HG02884 (cell line): Measurements from ENCODE around the gene OR52E5.
A peak's percentile ranks its signal among the peaks of the same experiment; 100 is the strongest.

Experiments used
- ATAC-seq: cut with Tn5 transposase; IDR thresholded peaks from one replicate; pipeline ENCODE4 v1.9.1; 2021; ENCODE audit warnings: mild to moderate bottlenecking, moderate library complexity; ENCODE audit not compliant: unreplicated experiment

Gene OR52E5

DNA sequence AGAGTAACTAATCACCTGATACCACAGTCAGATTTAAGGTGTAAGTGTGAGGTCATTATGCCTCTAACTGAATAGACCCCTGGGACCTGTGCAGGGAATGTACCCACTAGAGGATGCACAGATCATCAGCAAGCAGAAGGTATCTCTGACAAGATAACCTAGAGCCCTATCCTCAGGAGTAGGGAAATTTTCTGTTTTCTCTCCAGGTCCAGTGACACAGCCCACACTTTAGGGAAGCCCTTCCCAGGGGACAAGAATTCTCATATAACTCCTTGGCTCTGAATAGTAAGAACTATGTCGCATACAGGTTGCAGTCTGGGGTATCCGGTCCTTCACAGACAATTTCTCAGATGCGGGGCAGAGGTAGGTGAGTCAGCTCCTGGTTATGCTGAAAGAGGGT is at the start of gene OR52E5:
Gene OR52E5, plus strand, starts transcription at position 301 of the 400 bp plus-strand sequence. CDS start 7,569 bp downstream, outside the sequence.
- ATAC-seq: no peak

DNA sequence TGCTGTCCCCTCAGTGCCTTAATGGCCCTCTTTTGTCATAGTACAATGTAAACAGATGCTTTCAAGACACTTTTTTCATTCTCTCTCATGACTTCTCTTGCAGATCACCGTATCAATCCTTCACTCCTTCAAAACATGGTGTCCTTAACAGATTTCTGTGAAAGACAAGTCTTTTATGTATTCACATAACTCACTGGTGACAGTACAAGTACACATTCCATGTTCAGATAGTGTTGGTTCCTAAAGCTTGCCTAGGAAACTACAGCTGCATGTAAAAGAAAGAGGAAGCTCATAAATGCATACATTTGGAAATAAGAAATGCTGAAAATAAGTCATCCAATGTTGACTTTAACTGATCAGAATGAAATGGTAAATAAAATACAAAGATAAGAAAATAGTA is 46.3 kb upstream of the OR52E5 start:
- ATAC-seq: no peak

DNA sequence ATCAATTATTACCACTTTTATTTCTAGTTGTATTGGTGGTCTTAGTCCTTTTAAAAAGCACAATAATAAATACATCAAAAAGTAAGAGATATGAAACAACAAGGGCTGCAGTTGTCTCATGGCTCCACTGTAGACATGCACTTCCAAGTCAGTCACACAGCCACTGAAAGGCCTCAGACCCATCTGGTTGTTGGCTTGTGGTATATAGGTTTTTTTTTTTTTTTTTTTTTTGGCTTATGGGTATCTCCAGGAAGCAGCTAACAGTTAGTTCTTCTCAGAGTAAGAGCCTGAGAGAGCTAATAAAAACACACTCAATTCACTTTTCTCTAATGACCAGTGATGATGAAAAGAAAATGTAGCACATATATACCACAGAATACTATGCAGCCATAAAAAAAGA is 45.3 kb upstream of the OR52E5 start:
- no peak for ATAC-seq

DNA sequence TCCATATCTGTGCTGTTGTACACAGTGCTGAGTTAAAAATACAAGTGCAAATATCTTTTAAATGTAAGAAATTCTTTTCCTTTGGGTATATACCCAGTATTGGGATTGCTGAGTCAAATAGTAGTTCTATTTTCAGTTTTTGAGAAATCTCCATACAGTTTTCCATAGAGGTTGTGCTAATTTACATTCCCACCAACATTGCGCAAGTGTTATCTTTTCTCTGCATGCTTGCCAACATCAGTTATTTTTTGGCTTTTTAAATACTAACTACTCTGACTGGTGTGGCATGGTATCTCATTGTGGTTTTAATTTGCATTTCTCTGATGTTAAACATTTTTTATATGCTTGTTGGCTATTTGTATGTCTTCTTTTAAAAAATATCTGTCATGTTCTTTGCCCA is 42.0 kb upstream of the OR52E5 start:
- no peak for ATAC-seq

DNA sequence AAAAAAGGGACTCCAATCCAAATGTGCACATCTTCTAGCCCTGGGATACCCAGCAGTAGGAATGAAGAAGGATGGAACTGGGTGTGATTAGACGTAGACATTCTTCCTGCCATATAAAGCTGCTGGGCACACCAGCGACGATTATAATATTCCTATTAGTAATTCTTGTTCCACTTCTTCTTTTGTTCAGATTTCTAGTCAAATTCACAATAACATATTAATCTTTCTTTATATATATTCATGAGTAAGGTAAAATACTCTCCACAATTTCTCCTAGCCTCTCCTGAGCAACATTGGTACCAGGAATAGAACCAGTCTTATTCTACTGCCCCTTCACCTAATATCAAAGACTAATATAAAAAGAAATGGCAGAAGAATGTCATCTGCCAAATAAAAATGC is 35.4 kb upstream of the OR52E5 start, which contains the start of gene OR52E8:
Gene OR52E8, minus strand, starts transcription at position 101 of the 400 bp plus-strand sequence. Its CDS starts 0 bp downstream, at position 101.
- ATAC-seq: no peak

DNA sequence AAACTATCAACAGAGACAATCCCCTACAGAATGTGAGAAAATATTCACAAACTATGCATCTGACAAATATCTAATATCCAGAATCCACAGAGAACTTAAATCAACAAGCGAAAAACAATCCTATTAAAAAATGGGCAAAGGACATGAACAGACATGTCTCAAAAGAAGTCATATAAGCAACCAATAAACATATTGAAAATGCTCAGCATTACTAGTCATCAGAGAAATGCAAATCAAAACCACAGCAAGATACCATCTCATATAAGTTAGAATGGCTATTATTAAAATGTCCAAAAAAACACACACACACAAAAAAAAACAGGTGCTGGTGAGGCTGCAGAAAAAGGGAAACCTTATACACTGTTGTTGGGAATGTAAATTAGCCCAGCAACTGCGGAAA is 27.2 kb upstream of the OR52E5 start:
- ATAC-seq: no peak

DNA sequence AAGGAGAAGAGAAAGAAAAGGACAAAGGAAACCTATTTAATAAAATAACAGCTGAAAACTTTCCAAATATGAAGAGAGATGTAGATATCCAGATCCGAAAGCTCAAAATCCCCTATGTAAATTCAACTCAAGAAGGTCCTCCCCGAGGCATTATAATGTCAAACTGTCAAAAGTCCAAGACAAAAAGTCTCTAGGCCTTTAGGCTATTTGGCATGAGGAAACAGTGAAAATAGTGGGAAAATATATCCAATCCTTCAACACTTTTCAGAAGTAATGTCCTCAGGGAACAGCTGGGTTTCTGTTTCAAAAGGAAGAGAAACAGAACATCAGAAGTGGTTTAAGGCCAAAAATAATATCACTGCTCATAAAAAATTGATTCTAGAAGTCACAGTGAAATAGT is 14.4 kb upstream of the OR52E5 start:
- no peak for ATAC-seq

DNA sequence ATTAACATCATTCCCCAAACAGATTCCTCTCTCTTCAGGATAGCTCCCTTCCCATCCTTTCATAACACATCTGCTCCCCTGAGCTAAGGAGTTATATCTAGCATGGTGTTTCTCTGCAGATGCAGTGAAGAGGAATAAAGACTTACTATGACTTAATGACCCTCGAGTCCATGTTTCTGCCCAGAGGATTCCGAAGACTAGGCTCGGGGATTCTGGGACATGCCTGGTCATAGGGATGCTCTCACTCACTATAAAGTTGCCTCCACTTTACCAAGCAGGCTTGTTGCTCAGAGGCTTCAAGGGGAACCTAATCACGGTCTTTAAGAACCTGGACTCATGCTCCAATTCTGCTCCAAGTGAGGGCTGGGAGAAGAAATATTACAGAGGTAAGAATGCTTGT is 12.7 kb upstream of the OR52E5 start, which contains the start of gene OR52E4:
Gene OR52E4, plus strand, starts transcription at position 301 of the 400 bp plus-strand sequence. CDS start 3,664 bp downstream, outside the sequence.
- no peak for ATAC-seq

DNA sequence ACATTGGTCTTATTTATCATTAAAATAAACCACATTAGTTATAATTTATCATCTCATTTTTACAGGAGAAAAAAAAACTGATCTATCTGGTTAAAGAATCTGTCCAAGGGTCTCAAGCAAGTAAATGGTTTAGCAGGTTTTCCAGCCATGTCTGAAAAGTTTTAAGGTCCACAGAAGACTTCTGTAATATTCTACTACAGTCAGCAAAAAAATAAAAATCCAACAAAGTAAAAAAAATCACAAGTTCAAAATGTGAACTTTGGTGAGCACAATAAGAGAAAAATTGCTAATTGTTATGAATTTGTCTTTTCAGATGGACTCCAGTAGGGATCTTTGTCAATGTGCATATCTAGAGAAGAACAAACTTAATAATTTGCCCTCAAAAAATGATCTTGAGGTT is 11.3 kb upstream of the OR52E5 start:
- ATAC-seq: no peak

DNA sequence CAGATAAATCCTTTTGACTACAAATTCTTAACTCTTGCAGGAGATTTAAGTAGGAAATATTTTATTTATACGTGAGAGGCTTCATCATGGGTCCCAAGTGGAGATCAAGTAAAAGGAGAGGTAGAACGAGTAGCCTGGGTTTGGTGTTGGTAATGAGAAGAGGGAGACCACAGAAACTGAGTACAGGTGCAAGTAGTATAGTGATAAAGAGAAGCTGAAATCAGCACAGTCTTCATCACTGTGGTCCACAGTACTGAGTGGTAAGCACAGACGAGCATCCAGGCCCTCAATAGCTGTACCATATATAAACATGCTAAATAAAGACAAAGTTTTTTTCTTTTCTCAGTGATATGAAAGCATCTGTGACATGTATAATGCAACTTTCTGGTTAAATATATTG is 5.8 kb upstream of the OR52E5 start:
- ATAC-seq: no peak

DNA sequence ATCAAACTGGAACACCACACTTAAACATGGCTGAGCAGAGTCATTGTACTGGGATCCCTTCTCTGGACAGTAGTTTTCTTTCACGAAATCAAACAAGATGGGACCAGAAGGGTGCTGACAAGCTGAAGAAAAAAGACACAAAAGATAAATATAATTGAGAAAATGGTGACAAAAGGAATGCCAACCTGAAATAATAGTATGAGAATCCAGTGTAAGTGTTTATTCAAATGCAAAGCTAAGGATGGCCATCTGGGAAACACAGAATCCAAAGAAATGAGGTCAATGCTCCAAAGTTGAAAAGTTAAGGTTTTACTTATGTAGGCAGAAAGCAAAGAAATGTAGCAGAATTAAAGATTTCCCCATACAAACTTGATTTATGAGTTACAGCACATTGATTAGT is 5.3 kb upstream of the OR52E5 start:
- no peak for ATAC-seq

DNA sequence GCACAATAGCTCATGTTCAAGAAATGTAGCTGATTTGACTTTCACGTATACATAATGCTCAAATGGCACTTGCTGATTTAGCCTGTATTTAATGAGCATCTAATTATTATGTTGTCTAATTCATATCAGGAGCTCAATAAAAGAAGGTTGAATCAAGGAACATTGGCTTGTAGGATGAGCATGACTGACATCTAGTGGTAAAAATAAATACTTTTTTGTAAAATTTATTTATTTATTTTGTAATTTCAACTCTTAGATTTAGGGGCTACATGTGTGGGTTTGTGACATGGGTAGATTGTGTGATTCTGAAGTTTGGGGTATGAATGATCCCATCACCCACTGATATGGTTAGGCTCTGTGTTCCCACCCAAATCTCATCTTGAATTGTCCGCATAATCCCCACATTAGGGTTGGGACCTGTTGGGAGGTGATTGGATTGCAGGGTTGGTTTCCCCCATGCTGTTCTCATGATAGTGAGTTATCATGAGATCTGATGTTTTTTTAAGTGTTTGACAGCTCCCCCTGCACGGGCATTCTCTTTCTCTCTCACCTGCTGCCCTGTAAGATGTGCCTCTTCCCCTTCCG is 1.7 kb upstream of the OR52E5 start:
- ATAC-seq: no peak

DNA sequence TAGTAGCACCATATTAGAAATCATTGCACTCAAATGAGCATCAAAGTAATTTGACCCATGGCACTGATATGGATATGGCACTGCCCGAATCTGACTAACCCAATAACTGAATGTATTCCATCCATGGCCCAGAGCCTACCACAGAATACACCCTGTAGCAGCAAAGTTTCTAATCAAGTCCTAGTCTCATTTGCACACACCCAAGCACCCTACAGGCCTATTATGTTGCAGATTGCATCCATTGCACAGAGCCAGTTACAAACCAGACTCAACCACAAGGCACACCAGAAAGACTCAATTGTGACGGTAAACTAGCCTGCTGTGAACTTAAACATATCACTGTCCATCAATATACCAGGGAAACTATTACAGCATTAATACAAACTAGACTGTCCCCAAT is 6.5 kb downstream of the OR52E5 start:
- ATAC-seq: no peak

DNA sequence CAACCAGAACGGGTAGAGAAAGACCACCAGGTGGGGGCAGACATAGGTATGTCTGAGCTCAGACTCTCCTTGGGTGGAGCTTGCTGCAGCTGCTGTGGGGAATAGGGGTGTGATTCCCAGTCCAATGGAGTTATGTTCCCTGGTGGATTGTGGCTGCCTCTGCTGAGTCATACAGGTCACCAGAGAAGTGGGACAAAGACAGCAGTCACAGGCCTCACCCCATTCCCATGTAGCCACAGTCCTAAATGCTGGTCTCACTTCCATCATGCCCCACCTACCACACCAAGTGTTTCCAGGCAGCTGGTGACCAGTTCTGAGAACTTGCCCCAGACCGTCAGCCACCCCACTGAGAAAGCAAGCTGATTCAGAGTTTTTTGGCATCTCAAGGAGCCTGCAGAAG is 17.5 kb downstream of the OR52E5 start:
- ATAC-seq: no peak

DNA sequence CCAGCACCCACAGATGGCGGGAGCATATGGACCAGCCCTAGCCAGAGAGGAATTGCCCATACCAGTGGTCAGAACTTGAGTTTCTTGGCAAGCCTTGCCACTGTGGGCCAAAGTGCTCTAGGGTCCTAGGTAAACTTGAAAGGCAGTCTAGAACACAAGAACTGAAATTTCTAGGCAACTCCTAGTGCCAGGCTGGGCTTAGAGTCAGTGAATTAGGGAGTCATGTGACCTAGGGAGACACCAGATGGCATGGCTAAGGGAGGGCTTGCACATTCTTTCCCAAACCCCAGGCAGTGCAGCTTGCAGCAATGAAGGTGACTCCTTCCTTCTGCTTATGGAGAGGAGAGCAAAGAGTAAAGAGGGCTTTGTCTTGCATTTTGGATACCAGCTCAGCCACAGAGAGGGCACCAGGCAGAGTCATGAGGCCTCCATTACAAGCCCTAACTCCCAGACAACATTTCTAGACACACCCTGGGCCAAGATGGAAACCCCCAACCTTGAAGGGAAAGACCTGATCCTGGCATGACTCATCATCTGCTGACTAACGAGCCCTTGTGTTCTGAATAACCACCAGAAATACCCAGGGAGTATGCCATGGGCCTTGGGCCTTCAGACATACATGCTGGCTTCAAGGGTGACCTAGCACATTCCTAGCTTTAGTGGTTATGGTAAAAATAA is 29.9 kb downstream of the OR52E5 start:
- peak; percentile 92 for ATAC-seq

DNA sequence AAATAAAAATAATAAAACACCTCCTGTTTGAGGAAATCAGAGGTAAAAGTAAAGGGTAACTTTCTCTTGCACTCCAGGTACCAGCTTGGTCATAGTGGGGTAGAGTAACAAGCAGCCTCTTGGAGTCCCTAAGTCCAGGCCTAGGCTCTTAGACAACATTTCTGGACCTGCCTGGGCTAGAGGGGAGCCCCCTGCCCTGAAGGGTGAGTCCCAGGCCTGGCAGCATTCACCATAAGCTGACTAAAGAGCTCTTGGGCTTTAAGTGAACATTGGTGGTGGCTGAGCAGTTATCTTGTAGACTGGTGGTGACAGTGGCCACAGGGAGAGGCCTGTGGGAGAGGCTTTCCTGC is 30.4 kb downstream of the OR52E5 start:
- ATAC-seq: peak; percentile 39

DNA sequence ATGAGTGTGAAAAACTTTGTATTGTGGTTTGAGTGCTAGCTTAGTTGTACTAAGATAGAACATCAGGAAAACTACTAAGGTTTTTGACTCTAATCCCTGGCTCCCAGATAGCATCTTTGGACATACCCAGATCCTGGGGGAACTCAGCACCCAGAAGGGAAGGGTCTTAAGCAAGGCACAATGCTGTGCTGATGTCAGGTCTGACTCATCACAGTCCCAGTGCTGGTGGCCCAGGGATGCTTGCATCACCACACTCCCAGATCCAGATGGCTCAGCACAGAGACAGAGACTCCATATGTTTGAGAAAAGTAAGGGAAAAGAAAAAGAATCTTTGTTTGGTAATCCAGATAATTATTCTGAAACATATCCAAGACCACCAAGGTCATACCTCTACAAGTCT is 30.8 kb downstream of the OR52E5 start:
- no peak for ATAC-seq

DNA sequence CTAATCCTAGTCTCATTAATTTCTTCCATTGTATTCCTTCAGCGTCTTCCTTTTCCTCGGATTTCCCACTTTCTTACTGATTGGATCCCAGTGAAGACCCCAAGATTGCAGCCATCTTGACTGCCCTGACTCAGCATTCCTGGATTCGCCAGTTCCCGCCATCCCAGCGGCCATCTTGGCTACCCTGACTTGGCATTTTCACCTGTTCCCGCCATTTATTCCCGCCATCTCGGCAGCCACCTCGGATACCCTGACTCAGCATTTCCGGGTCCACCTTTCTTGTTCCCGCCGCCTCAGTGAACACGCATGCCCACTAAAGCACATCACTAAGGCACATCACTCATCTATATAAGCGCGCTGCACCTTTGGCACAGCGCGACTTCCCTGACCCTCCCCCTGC is 35.3 kb downstream of the OR52E5 start:
- no peak for ATAC-seq

DNA sequence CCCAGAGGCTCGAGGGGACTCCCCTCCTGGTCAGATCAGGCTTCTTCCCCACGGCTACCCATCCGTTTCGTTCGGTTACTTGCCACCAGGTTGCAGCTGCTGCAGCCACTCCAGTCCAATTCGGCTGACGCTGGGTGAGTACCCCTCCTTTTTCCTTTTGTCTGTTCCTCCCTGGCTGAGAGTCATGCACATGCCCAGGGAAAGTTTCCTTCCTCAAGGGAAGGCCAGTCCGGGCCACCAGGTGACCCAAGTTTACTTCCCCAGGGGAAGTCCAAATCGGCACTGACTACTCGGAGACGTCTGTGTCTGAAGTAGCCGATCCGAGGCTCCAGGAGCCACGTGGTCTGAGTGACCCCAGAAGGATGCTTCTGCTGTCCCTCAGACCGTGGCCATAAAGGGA is 35.8 kb downstream of the OR52E5 start:
- ATAC-seq: no peak

DNA sequence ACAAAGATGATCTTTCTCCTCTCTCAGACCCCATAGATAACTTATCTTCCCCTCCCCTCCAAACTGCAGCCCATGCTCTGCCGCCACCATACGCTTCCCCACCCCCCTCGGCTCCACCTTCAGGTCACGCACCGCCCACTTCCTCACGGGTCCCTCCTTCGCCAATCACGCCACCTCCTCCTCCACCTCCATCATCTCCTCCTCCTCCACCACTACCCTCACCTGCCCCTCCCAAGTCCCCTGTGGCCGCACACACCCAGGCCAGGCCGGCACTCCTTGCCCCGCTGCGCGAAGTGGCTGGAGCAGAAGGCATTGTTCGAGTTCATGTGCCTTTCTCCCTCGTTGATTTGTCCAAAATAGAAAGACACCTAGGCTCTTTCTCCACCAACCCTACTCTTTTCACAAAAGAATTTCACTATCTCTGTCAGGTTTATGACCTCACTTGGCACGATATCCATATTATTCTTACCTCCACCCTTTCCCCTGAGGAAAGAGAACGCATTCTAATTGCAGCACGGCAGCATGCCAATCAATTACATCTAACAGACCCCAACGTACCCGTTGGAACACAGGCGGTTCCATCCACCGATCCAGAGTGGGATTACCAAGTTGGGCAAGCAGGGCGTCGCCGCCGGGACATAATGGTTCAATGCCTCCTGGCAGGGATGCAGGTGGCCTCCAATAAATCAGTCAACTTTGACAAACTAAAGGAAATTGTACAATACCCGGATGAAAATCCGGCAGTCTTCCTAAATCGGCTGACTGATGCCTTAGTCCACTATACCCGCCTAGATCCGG is 36.8 kb downstream of the OR52E5 start:
- ATAC-seq: no peak

DNA sequence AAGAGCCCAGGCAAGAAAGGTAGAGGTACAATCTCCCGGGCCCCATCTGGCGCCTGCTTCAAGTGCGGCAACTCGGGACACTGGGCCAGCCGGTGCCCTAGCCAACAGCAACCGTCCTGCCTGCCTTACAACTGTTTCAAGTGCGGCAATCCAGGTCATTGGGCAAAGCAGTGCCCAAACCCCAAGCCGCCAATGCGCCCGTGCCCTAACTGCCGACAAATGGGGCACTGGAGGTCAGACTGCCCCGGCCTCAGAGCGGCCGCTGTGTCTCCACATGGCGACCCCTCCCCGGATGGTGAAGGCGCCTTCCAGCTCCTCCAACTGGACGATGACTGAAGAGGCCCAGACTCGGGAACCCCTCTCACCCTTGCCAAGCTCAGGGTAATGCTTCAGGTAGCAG is 37.6 kb downstream of the OR52E5 start:
- ATAC-seq: no peak

DNA sequence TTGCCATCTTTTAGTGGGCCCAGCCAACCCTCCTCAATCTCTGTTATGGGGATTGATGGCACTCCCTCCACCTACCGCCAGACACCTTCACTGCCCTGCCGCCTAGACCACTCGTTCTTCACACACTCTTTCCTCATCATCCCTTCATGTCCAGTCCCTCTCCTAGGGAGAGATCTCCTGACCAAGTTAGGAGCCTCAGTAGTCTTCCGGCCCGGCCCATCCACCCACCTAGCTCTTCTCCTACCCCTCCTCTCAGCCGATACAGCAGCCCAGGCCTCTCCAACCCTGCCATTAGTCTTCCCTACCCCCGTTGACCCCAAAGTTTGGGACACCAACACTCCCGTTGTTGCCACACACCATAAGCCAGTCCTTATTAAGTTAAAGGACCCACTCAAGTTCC is 38.1 kb downstream of the OR52E5 start:
- no peak for ATAC-seq
